Liver (tissue), 9 donors: ENCODE data around the gene MPND. TPM values are rescaled to one million over a fixed set of nuclear protein-coding genes. Genes with fewer than 3 reads are reported as not detected.

Experiments
- DNase-seq: peaks from one replicate; pipeline ENCODE4 v3.0.0-alpha.2; 2017; ENCODE audit warnings: low spot score
- H3K27ac ChIP-seq, 2 donors: one replicate each; pipeline ENCODE4 v1.7.0; 2013; ENCODE audit warnings: inconsistent platforms in 2 of 2, low read length in 2 of 2, control low read depth in 1 of 2, low read depth in 1 of 2, mild to moderate bottlenecking in 1 of 2
- H3K27me3 ChIP-seq, 4 donors: one replicate each; pipeline versions ENCODE4 v1.6.1 to v1.7.0; 2013; ENCODE audit warnings: low read length in 3 of 4, inconsistent platforms in 1 of 4, mild to moderate bottlenecking in 1 of 4, moderate library complexity in 1 of 4; ENCODE audit not compliant: control insufficient read depth in 4 of 4, insufficient read depth in 4 of 4
- H3K36me3 ChIP-seq, 4 donors: one replicate each; pipeline versions ENCODE4 v1.6.1 to v1.7.0; 2013; ENCODE audit warnings: low read length in 3 of 4, mild to moderate bottlenecking in 3 of 4, low read depth in 1 of 4, moderate library complexity in 1 of 4; ENCODE audit not compliant: control insufficient read depth in 4 of 4, insufficient read depth in 3 of 4
- H3K4me1 ChIP-seq, 4 donors: one replicate each; pipeline versions ENCODE4 v1.6.1 to v1.7.0; 2013; ENCODE audit warnings: low read length in 3 of 4, mild to moderate bottlenecking in 3 of 4, moderate library complexity in 1 of 4; ENCODE audit not compliant: control insufficient read depth in 4 of 4, insufficient read depth in 4 of 4
- H3K4me3 ChIP-seq, 3 donors: one replicate each; pipeline versions ENCODE4 v1.6.1 to v1.7.0; 2013; ENCODE audit warnings: low read length in 3 of 3, control low read depth in 1 of 3, low read depth in 1 of 3, mild to moderate bottlenecking in 1 of 3
- H3K9ac ChIP-seq, 2 donors: one replicate each; pipeline ENCODE4 v1.7.0; 2013; ENCODE audit warnings: low read length in 2 of 2, mild to moderate bottlenecking in 2 of 2, moderate library complexity in 2 of 2, control low read depth in 1 of 2, low read depth in 1 of 2
- H3K9me3 ChIP-seq, 4 donors: one replicate each; pipeline versions ENCODE4 v1.6.1 to v1.7.0; 2013; ENCODE audit warnings: low read length in 3 of 4; ENCODE audit not compliant: control insufficient read depth in 4 of 4
- ATF3 ChIP-seq: IDR thresholded peaks from 2 replicates; pipeline ENCODE4 v1.6.1; 2016; ENCODE audit warnings: antibody characterized with exemption
- CTCF ChIP-seq: fragments of 150-350 bp; IDR thresholded peaks from 2 replicates; pipeline ENCODE4 v1.5.1; 2017; ENCODE audit warnings: improper control_type of control experiment, low read depth, low read length; ENCODE audit not compliant: missing input control
- EGR1 ChIP-seq, 2 donors: IDR thresholded peaks; 2 replicates each; pipeline ENCODE4 v1.6.1; 2016 to 2018; ENCODE audit warnings: antibody characterized with exemption in 2 of 2, low read depth in 2 of 2
- FOXA1 ChIP-seq: IDR thresholded peaks from 2 replicates; pipeline ENCODE4 v1.6.1; 2016; ENCODE audit warnings: antibody characterized with exemption
- FOXA2 ChIP-seq: IDR thresholded peaks from 2 replicates; pipeline ENCODE4 v1.6.1; 2016; ENCODE audit warnings: antibody characterized with exemption
- GABPA ChIP-seq, 2 donors: IDR thresholded peaks in 1 of 2; conservative IDR thresholded peaks in 1 of 2; 2 replicates each; pipeline ENCODE4 v1.6.1; 2016; ENCODE audit warnings: antibody characterized with exemption in 2 of 2, mild to moderate bottlenecking in 1 of 2, moderate library complexity in 1 of 2
- HNF4A ChIP-seq, 2 donors: conservative IDR thresholded peaks; 2 replicates each; pipeline ENCODE4 v1.6.1; 2016; ENCODE audit warnings: antibody characterized with exemption in 2 of 2, mild to moderate bottlenecking in 2 of 2
- HNF4G ChIP-seq: IDR thresholded peaks from 2 replicates; pipeline ENCODE4 v1.6.1; 2016; ENCODE audit warnings: antibody characterized with exemption
- JUND ChIP-seq, 2 donors: IDR thresholded peaks; 2 replicates each; pipeline ENCODE4 v1.6.1; 2016; ENCODE audit warnings: antibody characterized with exemption in 2 of 2
- MAX ChIP-seq: IDR thresholded peaks from 2 replicates; pipeline ENCODE4 v1.6.1; 2016; ENCODE audit warnings: antibody characterized with exemption
- NR2F2 ChIP-seq: IDR thresholded peaks from 2 replicates; pipeline ENCODE4 v1.6.1; 2016; ENCODE audit warnings: antibody characterized with exemption
- RAD21 ChIP-seq, 2 donors: IDR thresholded peaks; 2 replicates each; pipeline ENCODE4 v1.6.1; 2016; ENCODE audit warnings: antibody characterized with exemption in 2 of 2, mild to moderate bottlenecking in 2 of 2
- REST ChIP-seq: IDR thresholded peaks from 2 replicates; pipeline ENCODE4 v1.6.1; 2016; ENCODE audit warnings: antibody characterized with exemption, mild to moderate bottlenecking
- RXRA ChIP-seq, 2 donors: IDR thresholded peaks; 2 replicates each; pipeline ENCODE4 v1.6.1; 2017 to 2018; ENCODE audit warnings: antibody characterized with exemption in 2 of 2, mild to moderate bottlenecking in 1 of 2
- SP1 ChIP-seq: IDR thresholded peaks from 2 replicates; pipeline ENCODE4 v1.6.1; 2018; ENCODE audit warnings: antibody characterized with exemption, mild to moderate bottlenecking
- TAF1 ChIP-seq: conservative IDR thresholded peaks from 2 replicates; pipeline ENCODE4 v1.6.1; 2016; ENCODE audit warnings: antibody characterized with exemption, mild to moderate bottlenecking
- YY1 ChIP-seq: IDR thresholded peaks from 2 replicates; pipeline ENCODE4 v1.6.1; 2016; ENCODE audit warnings: antibody characterized with exemption, mild to moderate bottlenecking
- ZBTB33 ChIP-seq: IDR thresholded peaks from 2 replicates; pipeline ENCODE4 v1.6.1; 2016; ENCODE audit warnings: antibody characterized with exemption
- WGBS: extraction: QIAGEN DNeasy Blood & Tissue Kit; methylation state at CpG from one replicate; pipeline ENCODE4 v1.1.7; 2013; 5-methylcytosine and 5-hydroxymethylcytosine counted together
- polyA plus RNA-seq, 2 donors: library from polyadenylated mRNA; stranded (reverse) in 1 of 2; unstranded in 1 of 2; fragments of 200-250 nt in 1 of 2; fragments of >200 nt in 1 of 2; fragmentation: Nextera tagmentation in 1 of 2; extraction: Ambion mirVana in 1 of 2; gene quantifications; one replicate each; pipeline versions ENCODE4 v1.2.1 to v1.2.3, GENCODE V29; 2013 to 2015
- total RNA-seq, 2 donors: library from RNA; depleted of rRNA; stranded (reverse); fragments of >200 nt; gene quantifications; one replicate each; pipeline ENCODE4 v1.2.3, GENCODE V29; 2014
- donor health status: healthy.
- donor health status: healthy.
- donor health status: healthy.
- donor health status: healthy.
- donor health status: healthy.

Gene MPND
- total and polyA plus RNA-seq, 4 donors, result 4.7 to 9.9 (median 9.2) TPM

- WGBS, result 92% methylated on average over 26 of the region's 26 CpGs
- H3K36me3 ChIP-seq, result peaks cover 9 to 61% (median 35%) of the 10 kb centered on the region in 4 donors
- H3K4me1 ChIP-seq, result peaks cover 0 to 12% (median 10%) of the 10 kb centered on the region in 4 donors
- no peaks in the 10 kb centered on the region for H3K9me3 ChIP-seq
- H3K27me3 ChIP-seq, result no peaks in the 10 kb centered on the region
- H3K27ac ChIP-seq, result no peak overlapping the region
- DNase-seq, result no peak
- TF ChIP-seq YY1, result no peak
- TF ChIP-seq NR2F2, result no peak
- TF ChIP-seq RXRA (IDR thresholded peaks at IDR 0.05), result no peak
- no peak for TF ChIP-seq ZBTB33
- no peak for TF ChIP-seq HNF4G
- TF ChIP-seq MAX, result no peak
- TF ChIP-seq CTCF, result no peak
- no peak for TF ChIP-seq SP1
- no peak for TF ChIP-seq FOXA1
- no peak for TF ChIP-seq EGR1 (IDR thresholded peaks at IDR 0.05; ENCODE audit: low read depth in 2 of 2)
- no peak for TF ChIP-seq REST
- TF ChIP-seq JUND (IDR thresholded peaks at IDR 0.05), result no peak
- no peak for TF ChIP-seq GABPA (IDR thresholded peaks at IDR 0.05 in 1 of 2, conservative IDR thresholded peaks at IDR 0.05 in 1 of 2)
- TF ChIP-seq RAD21 (IDR thresholded peaks at IDR 0.05), result no peak
- TF ChIP-seq FOXA2, result no peak
- no peak for TF ChIP-seq ATF3
- TF ChIP-seq TAF1, result no peak
- TF ChIP-seq HNF4A (conservative IDR thresholded peaks at IDR 0.05), result no peak
- no peak overlapping the region for H3K9ac ChIP-seq
- no peak overlapping the region for H3K4me3 ChIP-seq
Observed at GRCh38 chr19:4363571-4364304, 20.4 kb downstream of the MPND start.
